BLaER1 (cell line): ENCODE measurements around the gene SPRING1.

Experiments used
- H3K27ac ChIP-seq: shearing (Covaris generic); formaldehyde crosslinking; 2 replicates; pipeline ENCODE4 v1.8.1; 2022
- H3K27me3 ChIP-seq: shearing (Covaris generic); formaldehyde crosslinking; 2 replicates; pipeline ENCODE4 v1.8.1; 2022
- H3K36me3 ChIP-seq: shearing (Covaris generic); formaldehyde crosslinking; 2 replicates; pipeline ENCODE4 v1.8.1; 2022
- H3K4me1 ChIP-seq: shearing (Covaris generic); formaldehyde crosslinking; 2 replicates; pipeline ENCODE4 v1.8.1; 2022
- H3K4me2 ChIP-seq: shearing (Covaris generic); formaldehyde crosslinking; 2 replicates; pipeline ENCODE4 v1.8.1; 2022
- H3K4me3 ChIP-seq: shearing (Covaris generic); formaldehyde crosslinking; 2 replicates; pipeline ENCODE4 v1.8.1; 2022
- H3K9ac ChIP-seq: shearing (Covaris generic); formaldehyde crosslinking; 2 replicates; pipeline ENCODE4 v1.8.1; 2022
- H3K9me3 ChIP-seq: shearing (Covaris generic); formaldehyde crosslinking; 2 replicates; pipeline ENCODE4 v1.8.1; 2022
- H4K20me1 ChIP-seq: shearing (Covaris generic); formaldehyde crosslinking; 2 replicates; pipeline ENCODE4 v1.8.1; 2022
- Cebpa-rat ChIP-seq: shearing (Covaris generic); IDR thresholded peaks from 2 replicates; pipeline ENCODE4 v1.8.1; 2022

The SPRING1 gene, protein sequence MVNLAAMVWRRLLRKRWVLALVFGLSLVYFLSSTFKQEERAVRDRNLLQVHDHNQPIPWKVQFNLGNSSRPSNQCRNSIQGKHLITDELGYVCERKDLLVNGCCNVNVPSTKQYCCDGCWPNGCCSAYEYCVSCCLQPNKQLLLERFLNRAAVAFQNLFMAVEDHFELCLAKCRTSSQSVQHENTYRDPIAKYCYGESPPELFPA

DNA sequence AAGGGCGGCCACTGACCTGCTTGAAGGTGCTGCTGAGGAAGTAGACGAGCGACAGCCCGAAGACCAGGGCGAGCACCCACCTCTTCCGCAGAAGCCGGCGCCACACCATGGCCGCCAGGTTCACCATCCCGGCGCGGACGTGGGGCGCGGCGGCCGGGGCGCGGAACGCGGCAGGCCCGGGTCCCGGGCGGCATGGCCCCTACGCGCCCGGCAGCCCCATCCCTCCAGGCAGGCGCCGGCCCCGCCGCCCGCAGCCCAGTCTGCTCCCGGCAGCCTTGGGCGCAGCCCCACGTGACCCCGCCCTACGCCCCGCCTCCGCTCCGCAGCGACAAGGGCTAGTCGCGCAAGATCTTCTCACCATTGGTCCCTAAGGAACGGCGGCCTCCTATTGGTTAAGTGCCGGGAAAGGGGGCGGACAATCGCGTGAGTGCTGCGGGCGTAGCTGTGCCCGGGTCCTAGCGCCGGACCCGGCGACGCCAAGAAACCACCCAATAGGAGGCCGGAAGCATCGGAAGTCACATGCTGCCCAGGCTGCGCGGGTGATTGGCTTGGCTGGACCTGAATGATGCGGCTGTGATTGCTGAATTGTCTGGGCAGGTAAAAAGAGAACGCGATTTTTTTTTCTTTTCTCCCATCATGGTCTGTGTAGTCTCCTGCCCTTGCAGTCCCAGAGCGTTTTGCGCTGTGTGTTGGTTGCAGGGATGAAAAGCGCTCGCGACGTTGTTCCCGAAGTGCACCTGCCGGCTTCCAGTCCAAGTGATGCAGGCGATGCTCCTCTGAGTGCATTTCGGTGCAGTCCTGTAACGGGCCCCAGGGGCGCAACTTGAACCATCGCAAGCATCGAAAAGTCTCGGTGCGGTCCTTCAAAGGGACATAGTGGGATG, at the start of gene SPRING1, which contains the start of gene RNFT2:
Gene SPRING1 (minus strand): TSS at position 296 of the 884 bp plus-strand sequence. CDS start 169 bp downstream, at position 127.
Gene RNFT2 (plus strand): TSS at position 542 of the 884 bp plus-strand sequence. CDS start 2,183 bp downstream, outside the sequence.
- peak within 1 kb of the TSS; percentile 99 for H3K4me3 ChIP-seq

DNA sequence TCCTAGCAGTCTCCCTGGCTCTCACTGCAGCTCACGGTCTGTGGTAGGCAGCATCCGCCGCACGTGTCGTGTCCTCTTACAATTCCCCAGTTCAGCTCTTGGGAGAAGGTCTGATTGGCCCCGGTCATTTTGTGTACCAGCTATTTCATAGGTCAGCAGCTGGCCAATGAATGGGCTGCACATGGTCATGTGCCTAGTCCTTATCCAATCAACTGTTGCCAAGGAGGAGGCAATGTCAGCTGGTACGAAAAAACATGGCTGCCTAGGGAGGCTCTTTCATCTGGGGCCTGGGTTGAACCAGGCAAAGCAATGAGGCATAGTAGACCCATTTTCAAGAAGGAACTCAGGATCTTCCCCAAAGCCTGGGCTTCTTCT, 46.4 kb upstream of the SPRING1 start:
- no peak for TF ChIP-seq Cebpa-rat
- Histone ChIP-seq H4K20me1 (no peaks in the 10 kb centered on the region), H3K4me3 (no peak overlapping the region), H3K27me3 (no peaks in the 10 kb centered on the region), H3K4me2 (no peak overlapping the region), H3K9me3 (peaks cover 18% of the 10 kb centered on the region), H3K4me1 (peaks cover 16% of the 10 kb centered on the region), H3K9ac (no peak overlapping the region), H3K36me3 (peaks cover 64% of the 10 kb centered on the region), H3K27ac (no peak overlapping the region)

More for the DNA sequence above, at the start of gene SPRING1, which contains the start of gene RNFT2:
- Histone ChIP-seq H3K27me3 (no peaks in the 10 kb centered on the region), H3K4me2 (peak within 1 kb of the TSS; percentile 97), H3K27ac (peak within 1 kb of the TSS; percentile 87), H3K9me3 (no peaks in the 10 kb centered on the region), H3K9ac (peak within 1 kb of the TSS; percentile 91), H4K20me1 (peaks cover 40% of the 10 kb centered on the region), H3K4me1 (peaks cover 23% of the 10 kb centered on the region), H3K36me3 (peaks cover 40% of the 10 kb centered on the region)
- TF ChIP-seq Cebpa-rat: no peak; the same call in 1 of the 2 replicates

DNA sequence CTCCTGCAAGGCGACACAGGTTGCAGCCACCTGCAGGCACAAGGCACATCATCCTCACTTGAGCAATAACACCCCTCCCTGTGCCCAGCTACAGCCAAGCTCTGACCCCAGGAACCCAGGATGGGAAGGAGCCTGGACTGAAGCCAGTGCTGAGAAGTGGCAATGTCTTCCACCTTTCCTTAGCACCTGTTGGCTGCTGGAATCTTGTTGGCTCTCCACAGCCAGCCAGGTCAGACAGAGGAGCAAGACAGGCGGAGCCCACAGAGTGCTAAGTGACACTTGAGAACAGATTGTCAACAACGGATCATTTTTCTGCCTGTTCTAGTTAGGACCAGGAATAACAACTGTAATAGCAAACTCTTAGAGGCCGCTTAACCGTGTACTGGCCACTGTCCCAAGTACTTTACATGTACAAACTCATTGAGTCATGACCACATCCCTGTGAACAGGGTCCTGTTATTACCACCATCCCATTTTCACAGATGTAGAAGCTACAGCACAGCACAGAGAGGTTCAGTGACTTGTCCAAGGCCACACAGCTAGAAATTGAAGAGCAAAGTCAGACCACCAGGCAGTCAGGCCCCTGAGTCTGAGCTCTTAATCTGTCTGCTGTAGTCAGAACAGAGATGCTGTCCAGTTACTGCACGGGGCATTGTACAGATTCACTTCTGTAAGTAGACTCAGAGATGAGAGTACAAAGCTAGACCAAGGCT, 45.8 kb upstream of the SPRING1 start:
- no peaks in the 10 kb centered on the region for H4K20me1 ChIP-seq
- no peak overlapping the region for H3K9ac ChIP-seq
- peaks cover 69% of the 10 kb centered on the region for H3K36me3 ChIP-seq
- no peak overlapping the region for H3K4me2 ChIP-seq
- H3K9me3 ChIP-seq: peaks cover 23% of the 10 kb centered on the region
- TF ChIP-seq Cebpa-rat: no peak
- H3K27me3 ChIP-seq: no peaks in the 10 kb centered on the region
- H3K27ac ChIP-seq: no peak overlapping the region
- H3K4me3 ChIP-seq: no peak overlapping the region
- H3K4me1 ChIP-seq: peaks cover 16% of the 10 kb centered on the region

DNA sequence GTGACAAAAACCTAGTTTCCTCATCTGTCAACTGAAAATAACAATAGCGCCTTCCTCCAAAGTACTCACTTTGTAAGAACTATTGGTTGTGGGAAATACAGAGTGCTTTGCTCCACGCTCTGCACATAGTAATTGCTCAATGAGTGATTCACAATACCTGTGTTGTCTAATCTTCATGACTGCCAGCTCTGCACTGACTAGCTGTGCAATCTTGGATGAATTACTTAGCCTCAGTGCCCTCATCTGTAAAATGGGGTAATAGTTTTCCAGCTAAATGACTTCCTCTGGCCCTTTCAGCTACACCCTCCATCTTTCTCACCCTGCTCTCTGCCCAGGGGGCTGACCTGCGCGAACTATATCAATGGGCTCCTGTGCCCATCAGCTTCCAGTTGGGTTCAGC, 43.1 kb upstream of the SPRING1 start:
- no peaks in the 10 kb centered on the region for H3K27me3 ChIP-seq
- H3K36me3 ChIP-seq: peaks cover 58% of the 10 kb centered on the region
- peaks cover 24% of the 10 kb centered on the region for H3K9me3 ChIP-seq
- no peak overlapping the region for H3K27ac ChIP-seq
- H4K20me1 ChIP-seq: no peaks in the 10 kb centered on the region
- peak overlapping the region; percentile 40; the same call in 1 of the 2 replicates for H3K4me2 ChIP-seq
- H3K4me3 ChIP-seq: no peak overlapping the region
- no peak overlapping the region for H3K9ac ChIP-seq
- peaks cover 31% of the 10 kb centered on the region for H3K4me1 ChIP-seq
- no peak for TF ChIP-seq Cebpa-rat

DNA sequence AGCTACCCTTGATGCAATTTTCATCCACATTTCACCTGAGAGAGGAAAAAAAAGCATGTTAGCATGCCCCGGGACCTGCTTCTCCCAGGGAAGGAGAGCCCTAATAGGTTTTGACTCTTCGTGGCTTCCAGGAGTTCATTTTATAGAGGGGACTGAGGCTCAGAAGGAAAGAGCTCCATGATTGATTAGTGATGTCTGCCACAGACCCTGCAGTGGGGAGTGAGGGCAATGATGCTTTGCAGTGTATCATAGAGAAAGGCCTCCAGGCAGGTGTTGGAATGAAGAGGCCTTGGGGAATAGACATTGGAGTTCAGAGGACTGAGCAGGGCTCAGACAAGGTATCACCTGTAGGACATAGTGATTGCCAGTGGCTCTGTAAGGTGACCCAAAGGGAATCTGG, 41.7 kb upstream of the SPRING1 start:
- Histone ChIP-seq H3K4me3 (no peak overlapping the region), H4K20me1 (no peaks in the 10 kb centered on the region), H3K27ac (no peak overlapping the region), H3K4me2 (no peak overlapping the region), H3K9me3 (peaks cover 24% of the 10 kb centered on the region), H3K4me1 (peaks cover 31% of the 10 kb centered on the region), H3K36me3 (peaks cover 47% of the 10 kb centered on the region), H3K27me3 (no peaks in the 10 kb centered on the region), H3K9ac (no peak overlapping the region)
- TF ChIP-seq Cebpa-rat: no peak

DNA sequence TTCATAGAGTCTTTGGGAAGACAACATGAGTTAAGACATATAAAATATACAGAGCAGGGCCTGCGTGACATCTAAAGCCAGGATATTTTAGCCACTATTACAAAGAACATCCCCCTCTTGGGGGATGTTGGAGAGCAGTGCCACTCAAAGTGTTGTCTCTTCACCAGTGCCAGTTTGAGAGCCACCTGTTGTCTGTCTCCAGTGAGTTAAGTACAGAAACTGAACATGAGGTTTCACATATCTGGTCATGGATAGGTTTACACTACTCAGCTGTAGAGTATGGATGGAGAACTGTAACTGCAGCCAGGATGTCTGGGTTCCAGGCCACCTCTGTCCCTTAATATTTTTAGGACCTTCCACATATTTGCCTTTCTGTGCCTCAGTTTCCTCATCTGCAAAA, 39.4 kb upstream of the SPRING1 start:
- TF ChIP-seq Cebpa-rat: no peak
- peaks cover 37% of the 10 kb centered on the region for H3K36me3 ChIP-seq
- H3K4me3 ChIP-seq: no peak overlapping the region
- H3K9me3 ChIP-seq: peaks cover 25% of the 10 kb centered on the region
- peak overlapping the region; percentile 51; the same call in 1 of the 2 replicates for H3K4me2 ChIP-seq
- no peak overlapping the region for H3K27ac ChIP-seq
- peaks cover 30% of the 10 kb centered on the region for H3K4me1 ChIP-seq
- H3K9ac ChIP-seq: no peak overlapping the region
- no peaks in the 10 kb centered on the region for H3K27me3 ChIP-seq
- H4K20me1 ChIP-seq: no peaks in the 10 kb centered on the region

DNA sequence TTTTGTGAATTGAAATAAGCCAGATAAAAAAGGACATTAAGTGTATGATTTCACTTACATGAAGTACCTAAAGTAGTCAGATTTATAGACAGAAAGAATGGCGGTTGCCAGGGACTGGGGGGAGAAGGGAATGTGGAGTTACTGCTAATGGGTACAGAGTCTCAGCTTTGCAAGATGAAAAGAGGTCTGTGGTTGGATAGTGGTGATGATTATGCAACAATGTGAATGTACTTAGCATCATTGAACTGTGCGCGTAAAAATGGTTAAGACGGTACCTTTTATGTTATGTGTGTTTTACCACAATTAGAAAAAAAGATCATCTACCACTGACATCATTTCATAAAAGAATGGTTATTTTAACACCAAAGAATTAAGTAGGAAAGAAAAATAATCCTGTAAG, 36.2 kb upstream of the SPRING1 start:
- no peak overlapping the region for H3K4me2 ChIP-seq
- peaks cover 14% of the 10 kb centered on the region for H3K36me3 ChIP-seq
- H3K27ac ChIP-seq: no peak overlapping the region
- peaks cover 15% of the 10 kb centered on the region for H3K4me1 ChIP-seq
- TF ChIP-seq Cebpa-rat: no peak
- H3K9me3 ChIP-seq: peaks cover 15% of the 10 kb centered on the region
- H3K4me3 ChIP-seq: no peak overlapping the region
- H4K20me1 ChIP-seq: no peaks in the 10 kb centered on the region
- no peak overlapping the region for H3K9ac ChIP-seq
- H3K27me3 ChIP-seq: no peaks in the 10 kb centered on the region

DNA sequence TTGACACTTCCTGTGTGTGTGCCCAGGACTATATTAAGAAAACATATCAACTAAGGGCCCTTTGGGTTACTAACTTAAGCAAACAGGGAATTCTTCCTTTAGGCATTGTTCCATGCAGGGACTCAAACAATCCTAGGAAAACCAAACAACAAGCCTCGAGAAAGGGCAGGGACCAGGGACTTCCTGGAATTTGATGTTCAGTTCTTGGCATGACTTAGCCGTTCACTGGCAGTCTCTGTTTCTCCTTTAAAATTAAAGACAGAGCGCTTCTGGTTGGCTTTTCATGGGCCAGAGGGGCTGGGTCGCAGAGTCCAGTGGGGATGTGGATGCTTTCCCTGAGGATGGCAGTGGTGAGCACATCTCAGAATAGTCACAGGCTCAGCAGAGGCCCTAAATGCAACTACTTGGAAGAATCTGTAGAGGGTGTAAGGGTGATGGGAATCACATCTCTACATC, 35.4 kb upstream of the SPRING1 start:
- no peak overlapping the region for H3K27ac ChIP-seq
- H3K27me3 ChIP-seq: no peaks in the 10 kb centered on the region
- H3K4me2 ChIP-seq: no peak overlapping the region
- no peaks in the 10 kb centered on the region for H4K20me1 ChIP-seq
- TF ChIP-seq Cebpa-rat: no peak
- H3K4me1 ChIP-seq: peaks cover 12% of the 10 kb centered on the region
- peaks cover 11% of the 10 kb centered on the region; the same call in 1 of the 2 replicates for H3K36me3 ChIP-seq
- H3K9ac ChIP-seq: no peak overlapping the region
- peaks cover 7% of the 10 kb centered on the region; the same call in 1 of the 2 replicates for H3K9me3 ChIP-seq
- no peak overlapping the region for H3K4me3 ChIP-seq

DNA sequence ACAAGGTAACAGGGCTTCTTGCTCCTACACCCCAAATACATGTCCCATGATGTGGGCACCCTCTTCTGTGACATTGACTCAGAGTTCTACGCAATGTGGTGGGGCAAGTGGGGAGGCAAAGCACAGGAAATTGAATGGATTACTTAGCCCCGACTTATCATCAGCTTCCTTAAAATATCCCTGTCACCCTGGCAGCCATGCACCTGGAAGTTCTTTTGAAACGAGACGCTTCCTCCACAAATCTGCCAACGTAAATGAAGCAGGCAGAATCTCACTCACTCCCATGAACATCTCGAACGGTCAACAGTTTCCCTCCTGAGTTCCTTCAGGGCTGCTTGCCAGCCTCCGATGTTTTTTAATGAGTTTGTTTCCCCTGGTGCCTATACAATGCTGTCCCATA, 33.8 kb upstream of the SPRING1 start:
- H3K4me2 ChIP-seq: no peak overlapping the region
- H3K4me3 ChIP-seq: no peak overlapping the region
- no peaks in the 10 kb centered on the region for H3K27me3 ChIP-seq
- no peak for TF ChIP-seq Cebpa-rat
- H3K27ac ChIP-seq: no peak overlapping the region
- peaks cover 5% of the 10 kb centered on the region; the same call in 1 of the 2 replicates for H3K9me3 ChIP-seq
- H3K36me3 ChIP-seq: peaks cover 13% of the 10 kb centered on the region; the same call in 1 of the 2 replicates
- no peaks in the 10 kb centered on the region for H4K20me1 ChIP-seq
- no peak overlapping the region for H3K9ac ChIP-seq
- no peaks in the 10 kb centered on the region for H3K4me1 ChIP-seq
